HG02840 (cell line): Measurements from ENCODE around the gene CDH23.

Experiments used
- ATAC-seq: cut with Tn5 transposase; IDR thresholded peaks from one replicate; pipeline ENCODE4 v1.9.1; 2021; ENCODE audit warnings: mild to moderate bottlenecking, moderate library complexity, moderate number of reproducible peaks; ENCODE audit not compliant: unreplicated experiment, low FRiP score

CDH23 gene

DNA sequence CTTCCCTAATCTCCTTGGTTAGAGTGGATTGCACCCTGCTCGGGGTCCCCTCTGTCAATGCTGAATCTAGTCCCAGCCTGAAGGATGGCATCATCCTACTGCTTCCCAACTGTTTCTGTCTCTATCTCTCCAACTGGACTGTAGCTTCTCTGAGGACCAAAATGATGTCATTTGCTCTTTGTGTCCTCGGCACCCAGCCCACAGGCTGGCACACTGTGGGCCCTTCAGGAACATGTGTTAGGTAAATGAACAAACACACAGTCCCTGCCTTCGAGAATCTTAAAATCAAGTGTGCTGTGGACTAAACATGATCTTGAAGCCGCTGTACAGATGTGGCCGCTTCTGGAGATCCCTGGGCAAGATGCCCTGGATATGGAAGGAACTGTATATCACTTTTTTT, 5.0 kb upstream of the CDH23 start:
- ATAC-seq = no peak

DNA sequence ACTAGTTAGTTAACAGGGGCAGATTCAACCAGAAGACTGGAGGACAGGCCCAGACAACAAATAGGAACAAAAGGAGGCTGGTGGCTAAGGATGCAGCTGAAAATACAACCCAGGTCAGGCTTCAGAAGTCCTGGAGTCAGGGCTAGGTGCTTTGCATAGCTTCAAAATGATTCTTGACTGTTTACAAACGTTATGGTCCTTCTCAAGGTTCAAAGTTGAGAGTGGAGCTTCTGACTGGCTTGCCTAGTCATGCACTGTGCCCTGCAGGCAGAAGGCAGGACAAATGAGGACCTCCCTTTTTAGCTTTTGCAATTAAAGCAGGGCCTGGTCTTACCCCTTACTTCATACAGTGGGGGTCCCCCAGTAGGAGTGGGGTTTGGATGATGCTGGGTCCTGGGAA, 4.4 kb upstream of the CDH23 start:
- no peak for ATAC-seq

DNA sequence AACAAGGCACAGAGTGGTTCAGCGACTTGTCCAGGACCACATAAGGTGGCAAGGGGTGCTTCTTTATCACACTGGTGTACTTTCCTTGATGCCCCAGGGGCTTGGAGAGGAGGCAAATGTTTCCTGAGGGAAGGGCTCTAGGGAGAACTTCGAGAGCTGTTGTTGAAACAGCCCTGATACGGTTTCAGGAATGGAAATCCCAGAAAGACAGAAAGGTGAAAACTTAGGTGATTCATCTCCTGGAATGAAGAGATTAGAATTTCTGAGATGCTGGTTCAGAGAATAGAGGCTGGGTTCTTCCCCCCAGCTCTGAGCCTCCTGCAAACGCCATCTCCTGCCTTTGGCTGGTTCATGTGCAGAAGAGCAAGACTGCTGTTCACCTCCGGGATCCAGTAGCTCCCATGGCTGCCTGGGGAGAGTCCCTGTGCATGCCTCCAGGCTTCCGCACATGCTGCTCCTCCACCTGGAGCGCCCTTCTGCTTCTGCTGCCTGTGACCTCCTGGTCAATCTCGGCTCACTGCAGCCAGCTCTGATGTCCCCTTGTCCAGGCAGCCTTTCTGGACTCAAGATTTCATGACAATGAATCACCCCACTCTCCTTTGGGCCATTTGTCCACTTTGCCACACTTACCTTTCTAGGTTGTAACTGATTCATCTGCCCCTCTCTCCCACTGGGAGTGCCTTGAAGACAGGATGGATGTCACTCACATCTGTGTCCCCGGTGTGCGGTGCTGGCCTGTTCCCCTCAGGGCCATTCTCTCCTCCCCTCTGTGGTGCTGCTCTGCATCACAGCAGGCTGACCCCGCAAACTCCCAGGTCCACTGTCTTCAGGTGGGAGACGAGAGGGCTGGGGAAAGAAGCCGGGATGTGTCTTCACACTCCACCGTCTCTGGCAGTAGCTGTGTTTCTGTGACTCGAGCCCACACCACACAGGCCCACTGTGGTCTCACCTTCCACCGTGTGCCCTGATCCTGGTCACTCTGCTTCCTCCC, 3.6 kb upstream of the CDH23 start:
- no peak for ATAC-seq

DNA sequence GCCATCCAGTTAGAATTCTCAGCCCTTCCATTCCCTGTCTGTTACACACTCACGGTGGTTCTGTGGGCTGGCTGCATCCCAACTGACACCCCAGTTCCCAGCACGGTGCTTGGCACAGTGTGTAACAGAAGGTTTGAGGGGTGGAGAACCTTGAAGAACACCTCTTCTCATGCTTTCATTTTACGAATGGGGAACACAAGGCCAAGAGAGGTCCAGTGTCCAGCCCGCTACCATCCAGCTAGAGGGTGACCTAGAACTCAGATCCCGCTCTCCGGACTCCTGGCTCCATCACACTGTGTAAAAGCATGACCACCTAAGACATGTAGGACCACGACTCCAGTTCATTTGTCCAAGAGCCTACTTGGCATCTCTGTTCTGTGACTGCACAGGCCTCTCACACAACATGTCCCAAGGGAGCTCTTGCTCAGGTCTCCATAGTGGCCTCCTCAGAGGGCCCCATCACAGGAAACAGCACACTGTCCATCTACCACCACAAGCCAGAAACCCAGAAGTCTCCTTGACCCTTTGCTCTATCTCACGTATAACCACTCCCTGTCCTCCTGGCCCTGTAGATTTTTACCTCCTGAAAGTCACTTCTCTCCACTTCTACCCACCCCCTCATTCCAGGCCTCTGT, 2.8 kb upstream of the CDH23 start:
- no peak for ATAC-seq

DNA sequence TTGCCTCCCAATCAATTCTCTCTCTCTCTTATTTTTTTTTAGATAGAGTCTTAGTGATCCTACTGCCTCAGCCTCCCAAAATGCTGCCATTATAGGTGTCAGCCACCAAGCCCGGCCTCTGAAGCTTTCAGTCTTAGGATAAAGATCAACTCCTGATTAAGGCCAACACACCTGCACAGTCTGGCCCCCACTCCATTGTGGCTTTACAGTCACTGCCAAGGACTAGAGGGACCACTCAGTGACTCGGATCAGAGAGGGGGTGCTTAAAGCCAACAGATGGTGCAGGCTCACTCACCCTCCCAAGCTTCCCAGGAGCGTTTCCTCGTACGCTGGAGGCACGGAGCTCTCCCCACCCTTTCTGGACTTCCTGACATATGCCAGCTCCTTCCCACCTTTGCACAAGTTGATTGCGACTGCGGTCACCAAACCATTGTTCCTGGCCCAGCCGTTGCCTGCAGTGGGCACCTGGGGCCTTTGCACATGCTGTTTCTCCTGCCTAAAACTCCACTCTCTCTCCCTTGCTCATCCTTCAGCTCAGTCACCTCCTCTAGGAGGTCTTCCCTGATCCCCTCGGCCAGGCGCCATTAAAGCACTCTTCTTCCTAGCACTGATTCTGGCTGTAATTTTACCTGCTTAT, 1.7 kb upstream of the CDH23 start:
- ATAC-seq = no peak

DNA sequence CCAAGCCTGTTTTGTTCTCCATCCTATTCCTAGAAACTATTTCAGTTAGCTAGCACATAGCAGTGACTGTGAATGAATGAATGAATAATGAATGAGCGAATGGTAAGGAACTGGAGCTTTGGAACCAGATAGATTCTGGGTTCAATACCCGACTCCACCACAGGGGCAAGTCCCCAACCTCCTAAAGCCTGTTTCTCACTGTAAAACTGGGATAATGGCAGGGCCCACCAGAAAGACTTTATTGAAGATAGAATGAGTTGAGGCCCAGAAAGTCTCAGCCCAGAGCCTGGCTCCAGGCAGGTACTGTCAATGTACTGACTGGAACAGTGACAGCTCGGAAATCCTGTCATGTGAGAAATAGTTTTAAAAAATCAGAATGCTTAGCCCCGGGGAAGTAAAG, 1.1 kb upstream of the CDH23 start:
- ATAC-seq = no peak

DNA sequence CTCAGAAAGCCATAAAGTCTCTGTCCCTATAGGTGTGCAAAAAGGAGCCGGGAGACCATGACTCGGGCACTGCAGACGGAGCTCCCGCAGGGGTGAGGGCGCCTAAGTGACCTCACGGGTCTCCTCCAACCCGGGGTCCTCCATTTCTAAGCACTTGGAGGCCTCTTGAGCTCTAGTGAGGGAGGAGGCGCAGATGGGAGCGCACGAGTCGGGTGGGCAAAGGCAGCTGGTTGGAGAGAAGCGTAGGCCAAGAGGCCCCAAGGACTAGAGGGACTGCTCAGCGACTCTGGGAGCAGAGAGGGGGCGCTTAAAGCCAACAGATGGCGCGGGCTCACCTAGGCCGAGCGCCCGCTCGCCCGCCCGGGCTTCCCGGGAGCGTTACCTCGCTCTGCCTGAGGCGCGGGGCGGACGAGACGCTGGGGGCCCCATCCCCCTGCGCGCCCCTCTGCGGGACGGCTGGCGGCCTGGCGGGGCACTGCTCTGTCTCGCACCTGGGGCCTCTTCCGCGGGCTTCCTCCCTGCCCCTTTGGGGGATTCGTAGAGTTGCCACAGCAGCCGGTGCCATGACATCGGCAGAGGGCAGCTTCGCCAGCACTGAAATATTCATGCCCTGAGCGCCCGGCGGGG, 523 bp upstream of the CDH23 start:
- no peak for ATAC-seq

DNA sequence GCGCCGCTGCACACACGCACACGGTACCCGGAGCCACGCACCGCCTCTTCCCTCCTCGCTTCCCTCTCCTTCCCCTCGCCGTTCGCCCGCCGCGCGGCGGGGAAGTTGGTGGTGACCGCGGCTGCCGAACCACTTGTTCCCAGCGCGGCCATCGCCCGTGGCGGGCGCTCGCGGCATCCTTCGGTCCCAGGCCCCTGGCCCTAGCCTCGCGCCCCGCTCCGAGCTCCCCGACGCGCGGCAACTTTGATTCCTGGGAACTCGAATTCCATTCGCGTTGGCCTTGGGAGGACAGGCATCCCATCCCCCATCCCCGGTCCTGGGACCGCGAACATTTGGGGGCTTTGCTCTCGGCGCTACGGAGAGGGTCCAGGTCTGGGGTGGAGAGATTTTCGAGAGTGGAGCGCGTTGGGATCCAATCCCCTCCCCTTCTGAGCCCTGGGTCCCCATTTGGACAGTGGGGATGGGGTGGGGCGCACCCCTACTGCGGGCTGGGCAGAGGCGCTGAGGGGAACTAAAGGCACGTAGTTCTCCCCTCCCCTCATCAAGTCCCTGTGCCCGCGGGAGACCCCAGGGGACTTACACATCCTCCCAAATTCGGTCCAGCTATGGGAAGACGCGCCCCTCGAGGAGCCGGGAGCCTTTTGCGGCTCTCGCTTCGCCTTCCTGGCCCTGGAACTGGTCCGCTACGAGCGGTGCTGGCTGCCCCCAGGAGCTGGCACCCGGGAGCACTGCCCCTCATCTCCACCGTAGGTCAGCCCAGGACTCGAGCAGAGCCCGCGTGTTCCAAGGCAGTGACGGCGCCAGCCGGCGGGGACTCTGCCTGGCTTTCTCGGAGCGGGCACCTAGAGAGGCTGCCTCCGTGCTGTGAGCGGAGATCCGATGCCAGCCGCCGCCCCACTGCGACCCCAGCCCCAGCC, 834 bp downstream of the CDH23 start:
- no peak for ATAC-seq

DNA sequence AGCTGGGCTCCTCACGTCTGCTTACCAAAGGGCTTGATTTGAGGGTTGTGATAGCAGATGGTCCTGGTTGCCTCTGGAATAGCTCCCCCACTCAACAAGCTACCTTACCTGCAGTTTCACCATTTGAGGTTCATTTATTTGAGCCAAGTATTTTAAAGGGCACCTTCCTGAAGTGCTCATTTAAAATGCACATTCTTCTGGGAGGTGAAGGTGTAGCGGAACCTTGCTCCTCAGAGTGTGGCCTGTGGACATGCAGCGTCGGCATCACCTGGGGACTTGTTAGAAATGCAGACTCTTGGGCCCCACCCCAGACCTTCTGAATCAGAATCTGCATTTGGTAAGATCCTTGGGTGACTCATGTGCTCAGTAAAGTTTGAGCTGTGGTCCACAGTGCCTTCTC, 2.3 kb downstream of the CDH23 start:
- ATAC-seq = no peak

DNA sequence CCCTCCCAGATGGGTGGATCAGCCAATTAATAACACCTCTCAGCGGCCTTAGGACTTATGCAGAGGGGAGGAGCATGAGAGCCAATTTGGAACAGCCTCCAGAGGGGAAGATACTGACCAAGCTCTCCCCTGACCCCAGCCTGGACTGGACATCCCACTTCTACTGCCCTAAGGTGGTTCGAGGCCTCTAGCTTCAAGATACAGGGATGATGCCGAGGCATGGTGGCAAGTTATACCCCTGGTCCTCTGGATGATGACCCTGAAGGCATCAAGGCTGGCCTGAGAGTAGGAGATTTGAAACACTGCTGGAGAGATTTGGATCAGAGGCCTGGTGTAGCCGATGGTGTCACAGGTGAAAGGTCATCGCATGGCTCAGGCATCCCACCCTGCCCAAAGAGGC, 3.2 kb downstream of the CDH23 start:
- ATAC-seq = no peak

DNA sequence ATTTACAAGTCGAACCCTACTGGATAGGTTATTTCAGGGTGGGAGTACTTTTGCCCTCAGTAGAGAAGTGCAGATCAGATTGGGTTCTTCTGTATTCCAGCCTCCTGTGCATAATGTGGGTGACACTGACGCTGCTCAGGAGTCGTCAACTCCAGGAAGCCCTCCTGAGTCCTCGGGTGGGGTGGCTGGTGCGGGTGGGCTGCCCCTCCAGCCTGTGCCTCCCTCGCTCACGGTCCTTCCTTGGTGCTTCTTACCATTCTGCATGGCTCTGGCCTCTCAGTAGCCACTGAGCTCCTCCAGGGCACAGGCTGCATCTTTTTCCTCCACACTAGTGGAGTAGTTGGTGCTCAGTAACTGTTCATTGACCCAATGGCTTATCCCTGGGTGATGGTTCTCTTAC, 4.3 kb downstream of the CDH23 start:
- ATAC-seq = no peak

DNA sequence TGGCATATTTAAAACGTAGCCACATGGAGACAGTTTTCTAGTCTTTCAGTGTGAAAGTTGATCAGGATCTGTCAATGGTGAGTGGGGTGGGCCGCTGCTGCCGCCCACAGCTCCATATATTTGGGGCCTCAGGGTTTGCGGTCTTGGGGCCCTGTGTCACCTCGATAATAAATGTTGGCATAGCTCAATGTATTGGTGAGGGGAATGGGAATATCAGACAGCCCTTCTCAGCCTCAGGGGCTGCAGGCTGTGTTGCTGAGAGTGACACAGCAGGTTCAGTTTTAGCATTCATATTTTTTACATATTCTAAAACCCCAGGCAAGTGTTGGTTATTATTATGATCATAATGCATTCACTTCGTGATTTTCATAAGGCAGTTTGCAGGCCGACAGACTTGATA, 5.3 kb downstream of the CDH23 start:
- no peak for ATAC-seq

DNA sequence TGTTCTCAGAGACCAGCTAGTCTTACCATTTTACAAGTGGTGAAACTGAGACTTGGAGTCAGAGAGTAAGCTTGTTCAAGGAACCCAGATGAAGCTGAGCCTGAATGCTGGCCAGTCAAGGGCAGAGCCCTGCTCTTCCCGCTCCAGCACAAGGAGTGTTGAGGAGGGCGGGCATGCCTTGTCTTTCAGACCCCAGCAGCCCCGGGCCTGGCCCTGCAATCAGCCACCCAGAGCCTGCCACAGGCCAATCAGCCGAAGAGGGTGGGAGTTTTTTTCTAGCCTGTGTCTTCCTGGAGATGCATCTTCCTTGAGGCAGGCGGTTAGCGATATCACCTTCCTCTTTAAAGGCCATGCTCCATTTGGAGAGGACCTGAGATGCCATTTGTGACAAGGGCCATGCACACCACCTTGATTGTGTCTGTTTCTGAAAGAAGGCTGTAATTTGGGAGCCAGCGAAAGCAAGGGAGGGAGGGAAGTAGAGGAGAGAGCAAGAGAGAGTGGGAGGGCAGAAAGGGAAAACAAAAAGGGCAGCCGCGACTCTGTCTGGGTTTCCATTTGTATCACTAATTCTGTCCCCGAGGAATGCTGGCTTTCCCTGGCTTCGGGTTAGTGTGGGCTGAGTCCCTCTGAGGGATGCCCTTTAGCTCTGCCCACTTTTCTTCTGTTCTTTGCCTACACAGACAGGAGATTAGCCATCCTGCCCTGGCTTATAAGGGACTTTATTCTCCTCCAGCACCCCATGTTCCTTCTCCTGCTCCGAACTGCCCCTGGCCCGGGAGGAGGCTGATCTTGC, 8.0 kb downstream of the CDH23 start:
- no peak for ATAC-seq

DNA sequence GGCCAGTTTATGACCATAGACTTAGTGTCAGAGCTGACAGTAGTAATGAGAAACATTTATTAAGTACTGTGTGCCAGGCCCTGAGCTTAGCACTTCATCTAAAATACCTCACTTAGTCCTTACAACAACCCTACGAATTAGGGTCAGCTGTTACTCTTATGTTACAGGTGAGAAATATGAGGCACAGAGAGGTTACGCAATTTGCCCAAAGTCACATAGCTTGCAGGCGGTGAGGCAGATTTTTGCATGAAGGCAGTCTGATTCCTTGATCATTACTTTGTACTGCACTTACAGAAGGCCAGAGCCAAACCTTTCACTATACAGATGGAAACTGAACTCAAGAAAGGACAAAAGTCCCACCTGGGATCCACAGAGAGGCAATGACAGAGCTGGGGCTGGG, 10.2 kb downstream of the CDH23 start:
- no peak for ATAC-seq

DNA sequence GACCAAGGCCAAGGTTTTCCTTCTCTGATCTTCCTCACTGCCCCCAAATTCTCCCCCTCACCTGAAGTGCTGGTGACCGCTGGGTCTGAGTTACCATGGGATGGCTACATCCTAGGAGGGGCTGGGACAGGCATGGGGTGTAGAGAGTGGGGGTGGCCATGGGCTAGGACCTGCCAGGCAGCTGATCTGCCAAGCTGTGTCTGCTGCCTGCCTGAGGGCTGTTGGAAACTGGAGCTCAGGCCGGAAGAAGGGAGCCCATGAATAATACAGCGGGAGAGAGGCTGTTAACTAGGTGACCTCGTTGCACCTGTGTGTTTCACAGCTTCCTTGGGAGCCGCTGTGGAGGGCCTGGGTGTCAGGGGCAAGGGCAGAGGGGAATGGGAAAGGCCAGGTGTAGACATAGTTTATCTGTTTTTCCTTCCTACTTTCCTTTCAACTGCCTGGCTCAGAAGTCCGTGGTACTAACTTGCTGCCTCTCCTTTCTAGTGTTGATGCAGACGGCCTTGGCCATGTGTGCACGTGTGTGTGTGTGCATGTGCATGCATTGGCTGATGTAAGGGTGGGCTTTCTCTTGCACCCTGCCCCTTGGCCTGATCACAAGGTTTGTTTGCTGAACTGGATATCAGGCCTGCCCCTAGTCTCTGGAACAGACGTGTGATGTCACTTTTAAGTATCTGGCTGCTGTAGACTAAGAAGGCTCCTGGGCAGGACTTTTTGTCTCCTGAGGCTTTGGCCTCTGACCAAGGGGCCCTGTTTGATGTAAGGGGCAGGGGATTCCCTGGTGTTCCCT, 11.9 kb downstream of the CDH23 start:
- ATAC-seq = no peak

DNA sequence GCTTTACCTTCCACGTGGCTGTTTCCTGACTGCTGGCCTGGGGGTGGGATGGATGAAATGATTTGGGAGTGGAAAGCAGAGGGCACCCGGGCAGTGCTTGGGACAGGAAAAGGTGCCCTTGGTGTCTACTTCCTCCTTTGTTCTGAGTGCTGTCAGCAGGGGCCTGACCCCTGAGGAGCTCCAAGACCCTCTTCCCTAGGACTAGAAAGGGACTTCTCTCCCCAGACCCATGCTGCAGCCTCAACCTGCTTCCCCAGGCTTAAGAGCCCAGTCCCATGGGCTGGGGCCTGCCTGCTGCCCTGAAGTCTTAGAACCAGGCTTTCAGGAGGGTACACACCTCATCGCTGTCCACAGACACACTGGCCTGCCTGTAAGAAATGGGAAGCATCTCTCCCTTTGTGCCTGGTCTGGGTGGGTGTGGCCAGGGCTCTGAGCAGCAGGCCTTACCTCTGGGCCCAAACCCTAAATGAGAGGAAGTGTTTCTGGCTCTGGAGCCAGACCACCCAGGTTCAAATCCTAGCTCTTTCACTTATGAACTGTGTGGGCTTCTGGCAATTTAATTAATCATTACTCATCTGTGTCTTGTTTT, 12.9 kb downstream of the CDH23 start:
- no peak for ATAC-seq

DNA sequence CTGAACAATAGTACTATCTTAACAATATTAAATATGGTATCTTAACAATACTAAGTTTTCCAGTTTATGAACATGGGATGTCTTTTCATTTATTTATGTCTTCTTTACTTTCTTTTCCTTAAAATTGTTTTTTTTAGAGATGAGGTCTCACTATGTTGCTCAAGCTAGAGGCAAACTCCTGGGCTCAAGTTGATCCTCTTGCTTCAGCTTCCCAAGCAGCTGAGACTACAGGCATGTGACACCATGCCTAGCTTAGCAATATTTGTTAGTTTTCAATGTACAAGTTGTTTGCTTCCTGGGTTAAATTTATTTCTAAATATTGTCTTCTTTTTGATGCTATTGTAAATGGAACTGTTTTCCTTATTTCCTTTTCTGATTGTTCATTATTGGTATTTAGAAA, 16.9 kb downstream of the CDH23 start:
- ATAC-seq = no peak

DNA sequence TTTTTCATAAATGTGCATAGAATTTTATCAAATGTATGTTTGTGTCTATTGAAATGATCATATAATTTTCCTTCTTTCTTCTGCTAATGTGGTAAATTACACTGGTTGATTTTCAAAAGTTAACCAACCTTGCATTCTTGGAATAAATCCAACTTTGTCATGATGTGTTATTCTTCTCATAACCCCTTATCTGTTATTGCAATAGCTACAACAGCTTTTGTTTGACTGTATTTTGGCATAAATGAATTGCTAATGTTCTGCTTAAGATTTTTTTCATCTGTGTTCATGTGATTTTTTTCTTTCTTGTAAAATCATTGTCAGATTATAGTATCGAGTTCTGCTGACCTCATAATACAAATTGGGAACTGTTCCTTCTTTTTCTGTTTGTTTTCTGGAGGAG, 17.6 kb downstream of the CDH23 start:
- ATAC-seq = no peak
